Stomach (tissue), 9 donors: ENCODE measurements around the gene ETS1. TPM values are rescaled to one million over a fixed set of nuclear protein-coding genes. Genes with fewer than 3 reads are reported as not detected.

Experiments
- DNase-seq, 2 donors: peaks; one replicate each; pipeline versions ENCODE4 v3.0.0 to v3.0.0-alpha.2; 2013 to 2019
- H3K27ac ChIP-seq, 5 donors: fragments of 200-600 bp in 4 of 5; sonication (generic) in 4 of 5; one replicate each; pipeline ENCODE4 v1.5.1; 2013 to 2019; ENCODE audit warnings: mild to moderate bottlenecking in 1 of 5, moderate library complexity in 1 of 5
- H3K27me3 ChIP-seq, 3 donors: fragments of 200-600 bp; sonication (generic); one replicate each; pipeline ENCODE4 v1.5.1; 2017 to 2019; ENCODE audit warnings: mixed run types in 1 of 3
- H3K36me3 ChIP-seq, 4 donors: fragments of 200-600 bp; sonication (generic); 1 replicate in 3 of 4; 2 replicates in 1 of 4; pipeline ENCODE4 v1.5.1; 2016 to 2019
- H3K4me1 ChIP-seq, 4 donors: fragments of 200-600 bp; sonication (generic); one replicate each; pipeline ENCODE4 v1.5.1; 2016 to 2019
- H3K4me3 ChIP-seq, 4 donors: fragments of 200-600 bp; sonication (generic) in 3 of 4; one replicate each; pipeline ENCODE4 v1.5.1; 2016 to 2019; ENCODE audit warnings: mild to moderate bottlenecking in 1 of 4
- H3K9me3 ChIP-seq, 4 donors: fragments of 200-600 bp; sonication (generic); one replicate each; pipeline ENCODE4 v1.5.1; 2016 to 2019
- EP300 ChIP-seq: sonication (generic); formaldehyde crosslinking; IDR thresholded peaks from one replicate; pipeline ENCODE4 v1.6.1; 2017; ENCODE audit warnings: antibody characterized with exemption
- POLR2A ChIP-seq, 4 donors: fragments of 450-650 bp; IDR thresholded peaks; one replicate each; pipeline ENCODE4 v1.6.1; 2016; ENCODE audit warnings: antibody characterized with exemption in 4 of 4, control low read depth in 2 of 4, mild to moderate bottlenecking in 1 of 4, moderate library complexity in 1 of 4
- POLR2AphosphoS5 ChIP-seq, 3 donors: sonication (generic); formaldehyde crosslinking; IDR thresholded peaks; one replicate each; pipeline ENCODE4 v1.6.1; 2016; ENCODE audit warnings: antibody characterized with exemption in 3 of 3
- WGBS, 5 donors: extraction: QIAGEN DNeasy Blood & Tissue Kit in 3 of 5; methylation state at CpG; one replicate each; pipeline versions ENCODE4 v1.1.5 to v1.1.7; 2013 to 2018; 5-methylcytosine and 5-hydroxymethylcytosine counted together
- intact Hi-C: fragments of 100-400 bp; cut with DNase I; formaldehyde crosslinking; loops from one replicate; pipeline ENCODE4 v1.15.1; 2023; ENCODE audit warnings: low total_unique reads
- polyA plus RNA-seq, 3 donors: library from polyadenylated mRNA; stranded (reverse); fragments of 200-250 nt; gene quantifications; one replicate each; pipeline ENCODE4 v1.2.3, GENCODE V29; 2013
- total RNA-seq, 5 donors: library from RNA; depleted of rRNA; stranded (reverse); fragments of >200 nt; gene quantifications; one replicate each; pipeline versions ENCODE4 v1.1.0 to v1.2.3, GENCODE V29; 2014 to 2016
- TF ChIP-seq, protein P1 (sequence below), 7 experiments: fragments of 450-650 bp in 4 of 7; fragments of 200-600 bp in 3 of 7; sonication (generic) in 3 of 7; IDR thresholded peaks; one replicate each; pipeline ENCODE4 v1.5.1; 2016 to 2019; ENCODE audit warnings: antibody characterized with exemption in 7 of 7, control low read depth in 2 of 7, mild to moderate bottlenecking in 1 of 7
- donor health status: healthy with polysubstance abuse.
- donor health status: Bipolar disorder and iron deficiency.
- donor health status: healthy.

Gene ETS1
- total and polyA plus RNA-seq, 8 donors = 7.0 to 72.5 (median 22.5) TPM

DNA sequence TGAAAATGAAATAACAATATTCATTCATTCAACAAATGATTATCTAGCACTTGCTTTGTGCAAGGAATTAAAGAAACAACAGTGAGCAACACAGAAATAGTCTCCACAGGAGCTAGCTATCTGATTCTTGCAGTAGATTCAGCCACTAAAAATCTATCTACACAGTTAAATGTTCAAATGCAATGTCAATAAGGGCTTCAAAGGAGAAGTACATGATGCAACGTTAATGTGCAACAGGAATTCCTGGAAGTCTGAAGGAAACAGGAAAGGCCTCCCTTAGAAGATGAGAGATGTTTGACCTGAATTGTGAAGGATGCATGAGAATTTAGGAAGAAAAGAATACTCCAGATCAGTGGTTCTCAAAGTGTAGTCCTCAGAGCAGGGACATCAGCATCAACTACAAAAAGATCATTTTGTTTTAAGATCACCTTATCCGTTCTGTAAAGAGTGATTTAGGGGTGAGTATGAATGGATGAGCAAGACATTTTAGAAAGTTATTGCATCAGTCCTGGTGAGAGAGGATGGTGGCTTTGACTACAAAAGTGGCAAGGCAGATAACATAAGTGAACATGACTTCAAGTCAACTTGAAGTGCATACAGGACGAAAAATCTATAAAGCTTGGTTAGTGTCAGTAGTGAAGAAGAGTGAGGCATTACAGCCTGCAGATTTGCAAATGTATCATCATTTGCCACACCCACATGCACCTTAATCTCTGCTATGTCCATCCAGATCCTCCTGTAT, 96.0 kb downstream of the ETS1 start:
- H3K9me3 ChIP-seq = no peaks in the 10 kb centered on the region
- H3K27ac ChIP-seq = peak overlapping the region in 3 of 5 donors; percentile 35 to 65 (median 41)
- WGBS, 5 donors = 54 to 65% (median 63%) methylated on average over 3 of the region's 3 CpGs
- peaks cover 23 to 63% (median 33%) of the 10 kb centered on the region in 4 donors for H3K4me1 ChIP-seq
- no peak for DNase-seq
- no peak overlapping the region for H3K4me3 ChIP-seq
- intact Hi-C loops = no loop called here
- TF ChIP-seq POLR2A (IDR thresholded peaks at IDR 0.05) (no peak), POLR2AphosphoS5 (IDR thresholded peaks at IDR 0.05) (no peak), EP300 (no peak)
- TF ChIP-seq, protein P1, sequence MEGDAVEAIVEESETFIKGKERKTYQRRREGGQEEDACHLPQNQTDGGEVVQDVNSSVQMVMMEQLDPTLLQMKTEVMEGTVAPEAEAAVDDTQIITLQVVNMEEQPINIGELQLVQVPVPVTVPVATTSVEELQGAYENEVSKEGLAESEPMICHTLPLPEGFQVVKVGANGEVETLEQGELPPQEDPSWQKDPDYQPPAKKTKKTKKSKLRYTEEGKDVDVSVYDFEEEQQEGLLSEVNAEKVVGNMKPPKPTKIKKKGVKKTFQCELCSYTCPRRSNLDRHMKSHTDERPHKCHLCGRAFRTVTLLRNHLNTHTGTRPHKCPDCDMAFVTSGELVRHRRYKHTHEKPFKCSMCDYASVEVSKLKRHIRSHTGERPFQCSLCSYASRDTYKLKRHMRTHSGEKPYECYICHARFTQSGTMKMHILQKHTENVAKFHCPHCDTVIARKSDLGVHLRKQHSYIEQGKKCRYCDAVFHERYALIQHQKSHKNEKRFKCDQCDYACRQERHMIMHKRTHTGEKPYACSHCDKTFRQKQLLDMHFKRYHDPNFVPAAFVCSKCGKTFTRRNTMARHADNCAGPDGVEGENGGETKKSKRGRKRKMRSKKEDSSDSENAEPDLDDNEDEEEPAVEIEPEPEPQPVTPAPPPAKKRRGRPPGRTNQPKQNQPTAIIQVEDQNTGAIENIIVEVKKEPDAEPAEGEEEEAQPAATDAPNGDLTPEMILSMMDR (IDR thresholded peaks at IDR 0.05) = no peak
- no peaks in the 10 kb centered on the region for H3K27me3 ChIP-seq
- H3K36me3 ChIP-seq = peaks cover 20 to 40% (median 39%) of the 10 kb centered on the region in 4 donors

DNA sequence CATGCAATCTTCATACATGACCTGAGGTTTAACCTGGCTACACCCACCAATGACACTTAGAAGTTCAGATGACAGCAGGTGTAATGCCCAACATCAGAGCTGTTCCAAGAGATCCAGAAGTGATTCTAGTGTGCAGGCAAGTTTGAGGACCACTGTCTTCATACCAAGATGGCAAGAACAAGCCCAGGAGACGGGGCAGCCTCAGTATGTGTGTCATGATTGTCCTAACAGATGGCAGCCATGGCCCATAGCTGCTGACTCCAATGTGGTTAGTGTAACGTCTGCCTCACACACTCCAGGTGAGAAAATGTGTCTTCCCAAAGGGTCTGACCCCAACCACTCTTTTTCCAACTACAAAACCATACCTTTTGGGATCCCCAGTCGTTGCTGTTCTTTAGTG, 97.3 kb downstream of the ETS1 start:
- Histone ChIP-seq H3K9me3 (no peaks in the 10 kb centered on the region), H3K27ac (no peak overlapping the region), H3K4me1 (peaks cover 17 to 50% (median 25%) of the 10 kb centered on the region in 4 donors), H3K4me3 (no peak overlapping the region), H3K27me3 (no peaks in the 10 kb centered on the region), H3K36me3 (peaks cover 23 to 53% (median 51%) of the 10 kb centered on the region in 4 donors)
- no peak for DNase-seq
- intact Hi-C loops = no loop called here
- TF ChIP-seq POLR2AphosphoS5 (IDR thresholded peaks at IDR 0.05) (no peak), POLR2A (IDR thresholded peaks at IDR 0.05) (no peak), EP300 (no peak)
- TF ChIP-seq, protein P1 (IDR thresholded peaks at IDR 0.05) = no peak
- WGBS, 5 donors = 66 to 90% (median 70%) methylated on average over 3 of the region's 3 CpGs

DNA sequence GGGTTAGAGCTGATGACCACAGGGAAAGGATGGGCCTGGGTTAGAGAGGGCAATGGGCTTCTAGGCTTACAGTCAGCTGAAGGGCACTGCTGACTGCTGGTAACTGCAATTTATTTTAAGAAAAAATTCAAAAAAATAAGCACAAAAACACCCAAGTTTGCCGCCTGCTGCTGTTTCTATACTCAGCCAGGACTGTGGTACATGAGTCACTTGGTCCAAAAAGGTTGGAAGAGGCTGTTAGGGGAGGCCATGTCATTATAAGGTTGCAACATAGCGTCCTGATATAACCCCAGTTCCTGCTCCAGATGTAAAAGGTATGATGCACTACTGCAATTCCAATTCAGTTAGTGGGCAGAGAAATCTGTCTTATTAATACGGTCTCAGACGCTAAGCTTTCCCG, 98.9 kb downstream of the ETS1 start:
- TF ChIP-seq POLR2AphosphoS5 (IDR thresholded peaks at IDR 0.05) = peak in 1 of 3 donors; percentile 53
- TF ChIP-seq, protein P1 (IDR thresholded peaks at IDR 0.05) = no peak
- H3K36me3 ChIP-seq = peaks cover 29 to 69% (median 67%) of the 10 kb centered on the region in 4 donors
- WGBS, 5 donors = 74 to 94% (median 87%) methylated on average over 5 of the region's 5 CpGs

DNA sequence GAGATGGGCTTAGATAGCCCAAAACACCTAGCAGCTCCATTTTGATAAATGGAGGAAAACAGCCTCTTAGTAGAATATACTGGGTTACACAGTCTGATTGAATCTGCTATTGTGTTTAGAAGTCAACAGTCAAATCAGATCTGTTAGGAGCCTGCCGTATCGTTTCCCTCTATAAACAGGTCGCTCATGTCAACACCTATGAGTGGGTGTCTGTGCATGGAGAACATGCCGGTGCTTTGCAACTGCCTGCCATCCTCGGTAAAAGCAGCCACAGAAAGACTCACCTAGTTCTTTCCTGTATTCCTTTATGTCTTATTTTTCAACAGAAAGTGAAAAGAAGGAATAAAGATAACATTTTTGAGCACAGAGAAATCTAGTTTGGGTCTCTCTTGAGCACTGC, 99.4 kb downstream of the ETS1 start:
- H3K36me3 ChIP-seq = peaks cover 29 to 73% (median 71%) of the 10 kb centered on the region in 4 donors
- intact Hi-C loops = no loop called here
- 65 to 77% (median 70%) methylated on average over 5 of the region's 5 CpGs for WGBS, 5 donors
- DNase-seq = no peak
- H3K27me3 ChIP-seq = no peaks in the 10 kb centered on the region
- no peak overlapping the region for H3K4me3 ChIP-seq
- H3K9me3 ChIP-seq = no peaks in the 10 kb centered on the region
- H3K27ac ChIP-seq = peak overlapping the region in 2 of 5 donors; percentile 47 to 50
- H3K4me1 ChIP-seq = peaks cover 24 to 45% (median 26%) of the 10 kb centered on the region in 4 donors
- TF ChIP-seq EP300 (no peak), POLR2A (IDR thresholded peaks at IDR 0.05) (no peak), POLR2AphosphoS5 (IDR thresholded peaks at IDR 0.05) (no peak)
- TF ChIP-seq, protein P1 (IDR thresholded peaks at IDR 0.05) = no peak

More for the DNA sequence above, 98.9 kb downstream of the ETS1 start:
- peak overlapping the region in 2 of 5 donors; percentile 47 to 50 for H3K27ac ChIP-seq
- H3K4me1 ChIP-seq = peaks cover 24 to 45% (median 26%) of the 10 kb centered on the region in 4 donors
- intact Hi-C loops = no loop called here
- no peak for DNase-seq
- no peak overlapping the region for H3K4me3 ChIP-seq
- no peaks in the 10 kb centered on the region for H3K27me3 ChIP-seq
- H3K9me3 ChIP-seq = no peaks in the 10 kb centered on the region
